H1 (cell line): Measurements from ENCODE around the gene LIMK1. TPM values are rescaled to one million over a fixed set of nuclear protein-coding genes. Genes with fewer than 3 reads are reported as not detected.

Source experiments
- CTCF ChIA-PET: fragments of 300-600 bp; sonication (Branson Sonifier 250); formaldehyde crosslinking; loops from one replicate; lab custom pipeline; 2021; ENCODE audit not compliant: partially characterized antibody; lab: Charles Lee
- POLR2A ChIA-PET: fragments of 300-600 bp; sonication (Branson Sonifier 250); formaldehyde crosslinking; loops from one replicate; lab custom pipeline; 2021; ENCODE audit warnings: inconsistent platforms; ENCODE audit not compliant: partially characterized antibody; lab: Charles Lee
- DNase-seq, 2 experiments: peaks; one replicate each; pipeline versions ENCODE4 v3.0.0 to v3.0.0-alpha.2; 2010 to 2022; ENCODE audit warnings: low spot score in 2 of 2, low read depth in 1 of 2, mixed read lengths in 1 of 2
- FAIRE-seq: peaks from 2 replicates; lab custom pipeline; 2011; peaks lifted over from hg19 to GRCh38; lab: Jason Lieb, UNC
- H2AFZ ChIP-seq: 2 replicates; pipeline ENCODE4 v1.8.1; 2012; ENCODE audit warnings: low read length, inconsistent platforms
- H2AK5ac ChIP-seq: 2 replicates; pipeline ENCODE4 v1.6.1; 2013; ENCODE audit warnings: low read depth, low read length
- H2BK120ac ChIP-seq: replicated peaks from 2 replicates; pipeline ENCODE3; 2013; ENCODE audit warnings: low read depth, low read length, inconsistent platforms
- H2BK12ac ChIP-seq: 2 replicates; pipeline ENCODE4 v1.6.1; 2013; ENCODE audit warnings: low read depth, low read length
- H2BK15ac ChIP-seq: 2 replicates; pipeline ENCODE4 v1.6.1; 2013; ENCODE audit warnings: low read length
- H2BK20ac ChIP-seq: 2 replicates; pipeline ENCODE4 v1.6.1; 2013; ENCODE audit warnings: low read length
- H2BK5ac ChIP-seq: 2 replicates; pipeline ENCODE4 v1.6.1; 2013; ENCODE audit warnings: low read depth, low read length
- H3K14ac ChIP-seq: 2 replicates; pipeline ENCODE4 v1.6.1; 2013; ENCODE audit warnings: inconsistent platforms; ENCODE audit not compliant: insufficient read length
- H3K18ac ChIP-seq: 2 replicates; pipeline ENCODE4 v1.6.1; 2013; ENCODE audit warnings: low read length; ENCODE audit errors: extremely low read depth
- H3K23ac ChIP-seq: 2 replicates; pipeline ENCODE4 v1.6.1; 2013; ENCODE audit warnings: inconsistent platforms; ENCODE audit not compliant: insufficient read length
- H3K23me2 ChIP-seq: 2 replicates; pipeline ENCODE4 v1.6.1; 2013; ENCODE audit warnings: low read depth, low read length
- H3K27ac ChIP-seq: 2 replicates; pipeline ENCODE4 v1.6.1; 2011; ENCODE audit warnings: low read depth, low read length, inconsistent platforms
- H3K27me3 ChIP-seq, 4 experiments: replicated peaks in 1 of 4; 1 replicate in 1 of 4; 2 replicates in 3 of 4; pipeline versions ENCODE4 v1.6.1 to v1.8.1; 2011 to 2013; ENCODE audit warnings: low read length in 3 of 4, mild to moderate bottlenecking in 3 of 4, inconsistent platforms in 2 of 4, mixed read lengths in 2 of 4, moderate library complexity in 1 of 4; ENCODE audit not compliant: control insufficient read depth in 3 of 4, insufficient read depth in 3 of 4; ENCODE audit errors: extremely low read depth in 1 of 4
- H3K36me3 ChIP-seq, 4 experiments: 2 replicates each; pipeline versions ENCODE4 v1.6.1 to v1.8.1; 2011 to 2013; ENCODE audit warnings: mild to moderate bottlenecking in 4 of 4, low read length in 3 of 4, moderate library complexity in 2 of 4, control low read depth in 1 of 4, inconsistent platforms in 1 of 4; ENCODE audit not compliant: insufficient read depth in 4 of 4, control insufficient read depth in 2 of 4
- H3K4ac ChIP-seq: replicated peaks from 2 replicates; pipeline ENCODE3; 2013; ENCODE audit warnings: low read length, low read depth, mixed read lengths, inconsistent platforms; ENCODE audit not compliant: insufficient read length
- H3K4me1 ChIP-seq, 4 experiments: replicated peaks in 1 of 4; 1 replicate in 1 of 4; 2 replicates in 3 of 4; pipeline versions ENCODE4 v1.6.1 to v1.8.1; 2011 to 2013; ENCODE audit warnings: low read length in 3 of 4, inconsistent platforms in 2 of 4, mixed read lengths in 1 of 4; ENCODE audit not compliant: insufficient read depth in 4 of 4, control insufficient read depth in 3 of 4
- H3K4me2 ChIP-seq, 2 experiments: 2 replicates each; pipeline versions ENCODE4 v1.6.1 to v1.8.1; 2011 to 2013; ENCODE audit warnings: low read depth in 2 of 2, low read length in 2 of 2, control low read depth in 1 of 2, inconsistent platforms in 1 of 2, mild to moderate bottlenecking in 1 of 2; ENCODE audit not compliant: insufficient read depth in 1 of 2
- H3K4me3 ChIP-seq, 4 experiments: fragments of 200-600, 300-600 bp in 1 of 4; sonication (generic), shearing (Covaris generic), sonication (Bioruptor Twin) in 1 of 4; 2 replicates each; pipeline versions ENCODE4 v1.5.1 to v1.8.1; 2011 to 2016; ENCODE audit warnings: low read length in 4 of 4, low read depth in 3 of 4, control low read depth in 2 of 4, inconsistent platforms in 2 of 4, mild to moderate bottlenecking in 2 of 4, mixed read lengths in 1 of 4, moderate library complexity in 1 of 4; ENCODE audit not compliant: insufficient read depth in 2 of 4; ENCODE audit errors: extremely low read depth in 1 of 4
- H3K56ac ChIP-seq: replicated peaks from 2 replicates; pipeline ENCODE3; 2013; ENCODE audit warnings: low read depth, mild to moderate bottlenecking, mixed read lengths, low read length, inconsistent platforms; ENCODE audit not compliant: insufficient read length
- H3K79me1 ChIP-seq: 2 replicates; pipeline ENCODE4 v1.6.1; 2013; ENCODE audit warnings: low read depth, low read length, control low read depth
- H3K79me2 ChIP-seq, 2 experiments: 2 replicates each; pipeline versions ENCODE4 v1.6.1 to v1.8.1; 2012 to 2013; ENCODE audit warnings: low read length in 2 of 2, mild to moderate bottlenecking in 2 of 2, inconsistent platforms in 1 of 2; ENCODE audit not compliant: insufficient read depth in 2 of 2, control insufficient read depth in 1 of 2
- H3K9ac ChIP-seq, 4 experiments: replicated peaks in 1 of 4; 1 replicate in 1 of 4; 2 replicates in 3 of 4; pipeline versions ENCODE4 v1.6.1 to v1.8.1; 2011 to 2013; ENCODE audit warnings: low read depth in 3 of 4, low read length in 3 of 4, control low read depth in 2 of 4, mild to moderate bottlenecking in 2 of 4, moderate library complexity in 2 of 4, inconsistent platforms in 1 of 4; ENCODE audit errors: extremely low read depth in 1 of 4
- H3K9me3 ChIP-seq, 2 experiments: 2 replicates each; pipeline versions ENCODE4 v1.6.1 to v1.8.1; 2012 to 2013; ENCODE audit warnings: mild to moderate bottlenecking in 2 of 2, moderate library complexity in 2 of 2, control low read depth in 1 of 2, inconsistent platforms in 1 of 2, low read depth in 1 of 2, low read length in 1 of 2, mixed read lengths in 1 of 2; ENCODE audit not compliant: insufficient read depth in 2 of 2
- H4K20me1 ChIP-seq, 2 experiments: replicated peaks in 1 of 2; 2 replicates each; pipeline versions ENCODE3 to v1.8.1; 2011 to 2013; ENCODE audit warnings: inconsistent platforms in 2 of 2, low read length in 2 of 2, mild to moderate bottlenecking in 1 of 2; ENCODE audit not compliant: insufficient read depth in 2 of 2, control insufficient read depth in 1 of 2
- H4K5ac ChIP-seq: 2 replicates; pipeline ENCODE4 v1.6.1; 2013; ENCODE audit warnings: low read length, low read depth, mixed read lengths, inconsistent platforms; ENCODE audit not compliant: insufficient read length
- H4K8ac ChIP-seq: 2 replicates; pipeline ENCODE4 v1.8.0; 2013; ENCODE audit warnings: mild to moderate bottlenecking, moderate library complexity, low read length, inconsistent platforms; ENCODE audit not compliant: insufficient read depth; ENCODE audit errors: extremely low read depth
- H4K91ac ChIP-seq: replicated peaks from 2 replicates; pipeline ENCODE3; 2013; ENCODE audit warnings: low read length, mixed read lengths, inconsistent platforms; ENCODE audit not compliant: insufficient read length
- CEBPB ChIP-seq: IDR thresholded peaks from 2 replicates; pipeline ENCODE4 v1.6.1; 2012; ENCODE audit warnings: low read depth, low read length
- CHD1 ChIP-seq: IDR thresholded peaks from 2 replicates; pipeline ENCODE4 v1.6.1; 2012; ENCODE audit warnings: low read depth, low read length, improper control_type of control experiment
- CTBP2 ChIP-seq: IDR thresholded peaks from 2 replicates; pipeline ENCODE4 v1.7.0; 2011; ENCODE audit warnings: borderline replicate concordance, mild to moderate bottlenecking, moderate library complexity, mixed read lengths, low read length; ENCODE audit not compliant: insufficient read depth, insufficient read length
- HDAC2 ChIP-seq, 2 experiments: fragments of 300-600 bp in 1 of 2; sonication (generic) in 1 of 2; IDR thresholded peaks; 2 replicates each; pipeline ENCODE4 v1.6.1; 2011 to 2012; ENCODE audit warnings: low read depth in 2 of 2, low read length in 2 of 2, mild to moderate bottlenecking in 2 of 2, moderate library complexity in 2 of 2, borderline replicate concordance in 1 of 2, inconsistent platforms in 1 of 2
- RFX5 ChIP-seq: IDR thresholded peaks from 2 replicates; pipeline ENCODE4 v1.6.1; 2011; ENCODE audit warnings: low read depth, low read length, improper control_type of control experiment, borderline replicate concordance
- TBP ChIP-seq: IDR thresholded peaks from 2 replicates; pipeline ENCODE4 v1.6.1; 2011; ENCODE audit warnings: low read depth, low read length, improper control_type of control experiment
- WGBS, 2 experiments: shearing (Covaris generic) in 1 of 2; methylation state at CpG; one replicate each; pipeline versions ENCODE4 v1.1.6 to v1.1.7; 2013 to 2015; ENCODE audit warnings: low lambda C conversion rate in 2 of 2, mixed read lengths in 2 of 2, inconsistent platforms in 1 of 2, low coverage in 1 of 2, missing lambda C conversion rate in 1 of 2; ENCODE audit not compliant: insufficient replicate concordance in 2 of 2, insufficient coverage in 1 of 2, insufficient read length in 1 of 2; ENCODE audit errors: extremely low coverage in 1 of 2, missing lambda C conversion rate in 1 of 2; 5-methylcytosine and 5-hydroxymethylcytosine counted together
- polyA plus RNA-seq, 7 experiments: library from polyadenylated mRNA; depleted of rRNA in 3 of 7; stranded (reverse) in 5 of 7; unstranded in 2 of 7; fragments of >200 nt in 5 of 7; fragments of 200-250 nt in 2 of 7; gene quantifications; 1 replicate in 5 of 7; 2 replicates in 1 of 7; 4 replicates in 1 of 7; pipeline versions ENCODE4 v1.2.1 to v1.2.3, GENCODE V29; 2011 to 2013; ENCODE audit warnings: missing spikeins in 2 of 7, mixed read lengths in 2 of 7
- total RNA-seq: library from RNA; stranded (reverse); fragmentation: NEBNext Ultra II Directional; extraction: Animal tissue kit (Norgen Biotek cat#: 25700); gene quantifications from 2 replicates; pipeline ENCODE4 v1.2.1, GENCODE V29; 2021
- TF ChIP-seq, protein P1 (sequence below), 3 experiments: IDR thresholded peaks; 1 replicate in 2 of 3; 2 replicates in 1 of 3; pipeline versions ENCODE4 v1.5.1 to v1.6.1; 2011; ENCODE audit warnings: low read length in 3 of 3, mild to moderate bottlenecking in 3 of 3, inconsistent platforms in 2 of 3, low read depth in 1 of 3, moderate library complexity in 1 of 3; ENCODE audit not compliant: insufficient read depth in 1 of 3; ENCODE audit errors: control extremely low read depth in 1 of 3
- TF ChIP-seq, protein P2 (sequence below): IDR thresholded peaks from 2 replicates; pipeline ENCODE4 v1.6.1; 2011; ENCODE audit warnings: low read depth, mild to moderate bottlenecking, low read length; ENCODE audit not compliant: insufficient read depth
- TF ChIP-seq, protein P3 (sequence below): IDR thresholded peaks from 2 replicates; pipeline ENCODE4 v1.6.1; 2011; ENCODE audit warnings: low read length, improper control_type of control experiment

LIMK1 gene
- total and polyA plus RNA-seq, 2 of the 8 experiments (the other 6 are each of a cell fraction or from before 2014, with no cell fraction given), result 93.5 to 108 TPM

DNA sequence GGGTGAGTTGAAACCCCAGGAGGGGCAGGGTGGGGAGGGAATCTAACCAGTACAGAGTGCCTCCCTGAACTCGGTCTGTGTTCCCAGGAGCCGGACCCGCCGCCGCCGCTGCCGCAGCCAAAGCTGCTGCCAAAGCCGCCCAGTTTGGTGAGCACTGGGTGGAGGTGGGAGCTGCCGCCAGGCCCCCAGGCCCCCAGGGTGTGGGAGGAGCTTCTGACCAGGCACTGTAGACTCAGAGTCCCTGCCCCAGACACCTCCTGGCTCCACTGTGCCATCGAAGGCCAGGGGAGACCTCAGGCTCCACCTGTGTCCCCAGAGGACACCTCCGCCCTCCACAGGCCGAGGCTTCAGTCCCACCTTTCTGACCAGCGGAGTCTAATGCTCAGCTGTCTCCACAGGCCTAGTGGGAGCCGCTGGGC, 20.4 kb upstream of the LIMK1 start:
- no peaks in the 10 kb centered on the region for H3K23me2 ChIP-seq
- WGBS, 2 experiments, result 91% methylated on average over 14 of the region's 14 CpGs; no CpG with 5 or more reads in 1 of the 2 experiments
- no peak overlapping the region for H3K4ac ChIP-seq
- no peaks in the 10 kb centered on the region for H3K27me3 ChIP-seq
- H4K20me1 ChIP-seq, result no peaks in the 10 kb centered on the region
- no peaks in the 10 kb centered on the region for H3K79me1 ChIP-seq
- 0 out of 2 replicates have a peak overlapping the region, but pooled peaks have one; percentile 53 for H2AK5ac ChIP-seq
- H3K4me3 ChIP-seq, result no peak overlapping the region
- ChIA-PET POLR2A (no interaction called here), CTCF (interaction anchor here (1.6 to 1.8 kb wide), 2 partner anchors 9 to 130 kb away, joined by 3 to 6 read pairs; no protein-coding TSS in a partner anchor)
- no peak overlapping the region for H2BK20ac ChIP-seq
- no peak overlapping the region for H2BK5ac ChIP-seq
- H4K5ac ChIP-seq, result no peak overlapping the region
- H3K9me3 ChIP-seq, result no peaks in the 10 kb centered on the region
- H3K23ac ChIP-seq, result no peak overlapping the region
- no peak overlapping the region for H3K56ac ChIP-seq
- no peaks in the 10 kb centered on the region for H3K79me2 ChIP-seq
- H4K91ac ChIP-seq, result no peak overlapping the region
- no peak overlapping the region for H3K18ac ChIP-seq
- no peak overlapping the region for H2AFZ ChIP-seq
- H3K4me2 ChIP-seq, result no peak overlapping the region
- no peak for DNase-seq
- no peak overlapping the region for H2BK15ac ChIP-seq
- H3K4me1 ChIP-seq, result peaks cover 0 to 9% (median 3%) of the 10 kb centered on the region in 4 experiments; a peak in 3 of 7 replicates
- no peak overlapping the region for H2BK120ac ChIP-seq
- no peaks in the 10 kb centered on the region for H3K36me3 ChIP-seq
- peak overlapping the region; percentile 25 for H4K8ac ChIP-seq
- no peak overlapping the region for H3K9ac ChIP-seq
- H3K14ac ChIP-seq, result no peak overlapping the region
- H2BK12ac ChIP-seq, result no peak overlapping the region
- no peak for FAIRE-seq
- H3K27ac ChIP-seq, result no peak overlapping the region
- TF ChIP-seq TBP, result no peak
- TF ChIP-seq, protein P1, sequence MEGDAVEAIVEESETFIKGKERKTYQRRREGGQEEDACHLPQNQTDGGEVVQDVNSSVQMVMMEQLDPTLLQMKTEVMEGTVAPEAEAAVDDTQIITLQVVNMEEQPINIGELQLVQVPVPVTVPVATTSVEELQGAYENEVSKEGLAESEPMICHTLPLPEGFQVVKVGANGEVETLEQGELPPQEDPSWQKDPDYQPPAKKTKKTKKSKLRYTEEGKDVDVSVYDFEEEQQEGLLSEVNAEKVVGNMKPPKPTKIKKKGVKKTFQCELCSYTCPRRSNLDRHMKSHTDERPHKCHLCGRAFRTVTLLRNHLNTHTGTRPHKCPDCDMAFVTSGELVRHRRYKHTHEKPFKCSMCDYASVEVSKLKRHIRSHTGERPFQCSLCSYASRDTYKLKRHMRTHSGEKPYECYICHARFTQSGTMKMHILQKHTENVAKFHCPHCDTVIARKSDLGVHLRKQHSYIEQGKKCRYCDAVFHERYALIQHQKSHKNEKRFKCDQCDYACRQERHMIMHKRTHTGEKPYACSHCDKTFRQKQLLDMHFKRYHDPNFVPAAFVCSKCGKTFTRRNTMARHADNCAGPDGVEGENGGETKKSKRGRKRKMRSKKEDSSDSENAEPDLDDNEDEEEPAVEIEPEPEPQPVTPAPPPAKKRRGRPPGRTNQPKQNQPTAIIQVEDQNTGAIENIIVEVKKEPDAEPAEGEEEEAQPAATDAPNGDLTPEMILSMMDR (IDR thresholded peaks at IDR 0.05; ENCODE audit: control extremely low read depth in 1 of 3, insufficient read depth in 1 of 3, low read depth in 1 of 3, low read length in 3 of 3), result no peak
- no peak for TF ChIP-seq RFX5
- no peak for TF ChIP-seq CEBPB
- no peak for TF ChIP-seq HDAC2 (IDR thresholded peaks at IDR 0.05; ENCODE audit: borderline replicate concordance in 1 of 2, low read depth in 2 of 2, low read length in 2 of 2)
- TF ChIP-seq, protein P2, sequence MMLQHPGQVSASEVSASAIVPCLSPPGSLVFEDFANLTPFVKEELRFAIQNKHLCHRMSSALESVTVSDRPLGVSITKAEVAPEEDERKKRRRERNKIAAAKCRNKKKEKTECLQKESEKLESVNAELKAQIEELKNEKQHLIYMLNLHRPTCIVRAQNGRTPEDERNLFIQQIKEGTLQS, result no peak
- TF ChIP-seq CHD1, result no peak
- no peak for TF ChIP-seq CTBP2
- TF ChIP-seq, protein P3, sequence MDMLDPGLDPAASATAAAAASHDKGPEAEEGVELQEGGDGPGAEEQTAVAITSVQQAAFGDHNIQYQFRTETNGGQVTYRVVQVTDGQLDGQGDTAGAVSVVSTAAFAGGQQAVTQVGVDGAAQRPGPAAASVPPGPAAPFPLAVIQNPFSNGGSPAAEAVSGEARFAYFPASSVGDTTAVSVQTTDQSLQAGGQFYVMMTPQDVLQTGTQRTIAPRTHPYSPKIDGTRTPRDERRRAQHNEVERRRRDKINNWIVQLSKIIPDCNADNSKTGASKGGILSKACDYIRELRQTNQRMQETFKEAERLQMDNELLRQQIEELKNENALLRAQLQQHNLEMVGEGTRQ, result no peak
